Glomerular endothelial cell (primary cell): ENCODE measurements around the gene ANKLE2. TPM values are rescaled to one million over a fixed set of nuclear protein-coding genes. Genes with fewer than 3 reads are reported as not detected.

ENCODE experiments used
- DNase-seq: peaks from one replicate; pipeline ENCODE4 v3.0.0-alpha.2; 2011; ENCODE audit warnings: low read depth, low spot score; ENCODE audit errors: extremely low read depth
- total RNA-seq: library from RNA; depleted of rRNA; stranded (reverse); fragments of >200 nt; gene quantifications from 2 replicates; pipeline ENCODE4 v1.2.3, GENCODE V29; 2015

The ANKLE2 gene
- total RNA-seq, 1 donor from 2014 or later, result 76.8 TPM

GRCh38 chr12:132747896-132748295 lies 13.7 kb downstream of the ANKLE2 start:
- DNase-seq, result no peak

- DNase-seq, result no peak
Observed at GRCh38 chr12:132747395-132747794, 14.2 kb downstream of the ANKLE2 start.

- no peak for DNase-seq
Observed at GRCh38 chr12:132746613-132747012, 15.0 kb downstream of the ANKLE2 start.

GRCh38 chr12:132743831-132744230 lies 17.8 kb downstream of the ANKLE2 start:
- DNase-seq, result no peak

- no peak for DNase-seq
Observed at GRCh38 chr12:132741620-132742019, 20.0 kb downstream of the ANKLE2 start.

- no peak for DNase-seq
Observed at GRCh38 chr12:132740652-132741051, 21.0 kb downstream of the ANKLE2 start.

- no peak for DNase-seq
Observed at GRCh38 chr12:132740313-132740646, 21.4 kb downstream of the ANKLE2 start.

GRCh38 chr12:132739600-132740312 lies 21.9 kb downstream of the ANKLE2 start:
- no peak for DNase-seq

GRCh38 chr12:132736913-132737312 lies 24.7 kb downstream of the ANKLE2 start:
- DNase-seq, result no peak

- DNase-seq, result no peak
Observed at GRCh38 chr12:132736378-132736777, 25.3 kb downstream of the ANKLE2 start.

GRCh38 chr12:132735496-132735895 lies 26.1 kb downstream of the ANKLE2 start:
- DNase-seq, result no peak

- no peak for DNase-seq
Observed at GRCh38 chr12:132734206-132734605, 27.4 kb downstream of the ANKLE2 start.

GRCh38 chr12:132731574-132731973 lies 30.1 kb downstream of the ANKLE2 start:
- DNase-seq, result no peak

- no peak for DNase-seq
Observed at GRCh38 chr12:132730353-132730752, 31.3 kb downstream of the ANKLE2 start.

GRCh38 chr12:132729541-132730320 lies 31.9 kb downstream of the ANKLE2 start:
- DNase-seq, result no peak

GRCh38 chr12:132728502-132728901 lies 33.1 kb downstream of the ANKLE2 start:
- DNase-seq, result no peak

- no peak for DNase-seq
Observed at GRCh38 chr12:132727091-132727794, 34.4 kb downstream of the ANKLE2 start.

GRCh38 chr12:132726386-132726785 lies 35.2 kb downstream of the ANKLE2 start:
- DNase-seq, result no peak

GRCh38 chr12:132724506-132725241 lies 37.0 kb downstream of the ANKLE2 start:
- DNase-seq, result no peak

- no peak for DNase-seq
Observed at GRCh38 chr12:132723764-132724140, 37.9 kb downstream of the ANKLE2 start.
